RPMI8226 (cell line): Measurements from ENCODE around the gene GSN.

Experiments used
- DNase-seq: peaks from one replicate; pipeline ENCODE4 v3.0.0-alpha.2; 2015

Gene GSN

DNA sequence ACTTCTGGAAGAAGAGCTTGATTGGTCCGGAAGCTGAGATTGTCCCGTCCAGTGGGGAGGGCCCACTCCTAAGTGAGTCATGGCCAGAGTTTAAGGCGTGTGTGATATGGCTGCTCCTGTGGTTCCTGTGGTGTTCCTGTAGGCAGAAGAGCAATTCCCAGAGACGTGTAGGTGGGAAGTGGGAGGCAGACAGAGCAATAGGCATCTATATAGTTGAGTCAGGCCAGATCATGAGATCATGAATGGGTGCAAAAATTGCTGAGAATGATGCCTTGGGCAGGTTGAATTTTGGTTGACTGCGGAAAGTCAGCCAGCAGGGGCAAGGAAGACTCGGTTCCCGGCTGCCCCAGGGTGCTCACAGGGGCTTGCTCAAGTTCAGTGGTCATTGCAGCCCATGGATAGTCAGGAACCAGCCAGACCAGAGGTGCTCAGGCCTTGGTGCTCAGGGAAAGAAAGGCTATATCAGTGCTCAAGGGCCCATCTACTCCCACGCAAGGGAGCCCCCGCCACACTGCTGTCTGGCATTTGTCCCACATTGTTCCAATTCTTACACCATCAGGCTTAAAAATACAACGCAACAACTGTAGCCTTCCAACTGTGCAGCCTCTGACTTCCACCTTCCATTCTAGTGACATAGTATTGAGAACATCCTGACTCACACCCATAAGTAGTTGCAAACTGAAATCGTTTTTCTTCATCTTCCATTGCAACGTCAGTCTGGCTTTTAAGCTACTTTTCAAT lies 21.0 kb upstream of the GSN start:
- no peak for DNase-seq

- DNase-seq = peak; percentile 45
Measured at GRCh38 chr9:121249563-121249962, 18.4 kb upstream of the GSN start.

- DNase-seq = no peak
Measured at GRCh38 chr9:121252104-121252851, 15.7 kb upstream of the GSN start.

GRCh38 chr9:121253162-121253561 lies 14.8 kb upstream of the GSN start:
- DNase-seq = no peak

- DNase-seq = no peak
Measured at GRCh38 chr9:121253821-121254501, 14.0 kb upstream of the GSN start.

GRCh38 chr9:121259498-121259897 lies 8.5 kb upstream of the GSN start:
- DNase-seq = no peak

DNA sequence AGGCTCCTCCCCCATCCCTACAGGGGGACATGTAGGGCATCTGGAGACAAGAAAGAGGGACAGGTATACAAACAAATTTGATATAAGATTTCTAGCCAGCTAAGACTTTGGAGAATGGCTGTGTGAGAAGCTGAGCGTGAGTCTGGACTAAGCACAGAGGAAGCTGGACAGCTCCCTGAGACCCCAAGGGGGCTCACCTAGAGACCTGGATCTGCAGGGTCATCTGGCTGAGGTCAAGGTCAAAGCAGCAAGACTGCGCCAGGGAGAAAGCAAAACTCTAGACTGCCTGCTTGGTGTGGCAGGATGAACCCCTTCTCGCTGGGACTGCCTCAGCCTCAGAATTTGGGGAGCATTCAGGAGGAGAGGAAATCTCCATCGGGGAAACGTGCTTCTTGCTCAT lies 8.0 kb upstream of the GSN start:
- DNase-seq = no peak

DNA sequence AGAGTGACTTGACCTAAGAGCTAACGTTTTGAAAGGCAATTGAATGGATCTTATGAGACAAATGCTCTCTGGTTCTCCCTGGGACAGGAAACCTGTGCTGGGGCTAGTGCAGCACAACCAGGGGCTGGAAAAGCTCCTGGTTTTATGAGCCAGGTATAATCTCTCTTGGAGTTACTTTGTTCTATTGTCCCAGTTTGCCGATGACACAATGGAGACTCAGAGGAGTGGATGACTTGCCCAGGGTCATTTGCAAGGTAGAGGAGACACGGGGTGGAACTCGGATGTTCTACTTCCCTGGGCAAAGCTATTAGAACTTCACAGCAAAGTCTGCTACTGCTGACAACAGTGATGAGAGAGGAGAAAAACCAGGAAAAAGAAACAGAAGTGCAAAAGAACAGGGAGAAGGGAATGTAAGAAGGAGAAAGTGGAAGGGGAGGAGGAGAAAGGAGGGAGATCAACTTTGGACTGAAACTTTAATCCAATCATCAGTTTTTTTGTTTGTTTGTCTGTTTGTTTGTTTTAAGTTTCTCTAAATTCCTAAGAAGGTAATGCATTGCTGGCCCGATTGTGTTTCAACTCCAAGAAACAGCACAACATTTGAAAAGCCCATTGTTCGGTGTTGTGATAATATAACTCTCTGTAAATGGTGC lies 7.4 kb upstream of the GSN start:
- DNase-seq = no peak

DNA sequence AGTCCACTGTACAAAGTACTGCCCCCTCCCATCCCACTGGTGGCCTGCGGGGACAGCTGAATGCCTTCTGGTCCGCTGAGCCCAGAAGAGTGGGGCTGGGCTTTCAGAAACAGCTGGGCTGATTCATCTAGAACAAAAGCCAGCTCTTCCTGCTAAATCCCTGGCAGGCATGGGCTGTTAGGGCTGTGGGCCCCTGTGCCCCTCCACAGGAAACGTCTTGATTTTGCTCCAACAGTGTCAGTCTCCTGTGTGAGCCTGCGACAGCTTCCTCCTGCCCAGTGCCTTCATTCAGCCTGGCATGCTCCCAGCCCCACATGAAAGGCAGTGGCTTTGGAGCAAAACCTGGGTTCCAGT lies 6.9 kb upstream of the GSN start:
- DNase-seq = no peak

DNA sequence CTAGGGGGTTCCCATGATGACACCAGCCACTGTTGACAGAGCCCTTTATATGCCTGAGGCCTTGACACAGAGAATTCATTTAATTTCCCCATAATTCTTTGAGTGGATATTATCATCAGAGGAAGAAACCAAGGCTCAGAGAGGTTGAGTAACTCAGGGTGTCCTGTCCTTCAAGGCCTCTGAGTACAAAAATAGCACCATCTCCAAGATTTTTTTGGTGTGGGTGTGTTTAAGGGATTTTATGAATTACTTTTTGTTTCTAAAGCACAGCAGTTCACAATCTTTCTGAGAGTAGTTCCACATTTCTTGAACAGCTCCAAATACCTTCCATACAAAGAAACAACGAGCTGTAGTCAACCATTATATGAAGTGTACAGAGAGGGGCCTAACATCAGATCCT lies 6.2 kb upstream of the GSN start:
- no peak for DNase-seq

DNA sequence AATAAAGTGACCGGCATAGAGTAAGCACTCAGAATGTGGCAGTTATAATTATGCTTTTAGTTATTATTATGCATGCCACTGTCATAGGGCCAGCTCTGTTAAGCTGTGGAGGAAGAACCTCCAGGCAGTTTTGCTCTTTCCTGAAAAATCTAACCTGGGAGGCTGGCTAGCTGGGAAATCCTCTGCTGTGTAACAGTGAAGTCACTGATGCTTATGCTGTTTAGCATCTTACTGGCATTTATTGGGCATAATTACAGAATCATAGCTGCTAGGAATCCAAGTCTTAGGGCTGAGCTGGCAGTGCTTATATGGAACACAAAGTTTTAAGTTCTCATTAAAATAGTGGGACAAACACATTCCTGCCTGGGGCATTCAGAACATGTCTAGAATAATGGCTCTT lies 5.5 kb upstream of the GSN start:
- DNase-seq = no peak

DNA sequence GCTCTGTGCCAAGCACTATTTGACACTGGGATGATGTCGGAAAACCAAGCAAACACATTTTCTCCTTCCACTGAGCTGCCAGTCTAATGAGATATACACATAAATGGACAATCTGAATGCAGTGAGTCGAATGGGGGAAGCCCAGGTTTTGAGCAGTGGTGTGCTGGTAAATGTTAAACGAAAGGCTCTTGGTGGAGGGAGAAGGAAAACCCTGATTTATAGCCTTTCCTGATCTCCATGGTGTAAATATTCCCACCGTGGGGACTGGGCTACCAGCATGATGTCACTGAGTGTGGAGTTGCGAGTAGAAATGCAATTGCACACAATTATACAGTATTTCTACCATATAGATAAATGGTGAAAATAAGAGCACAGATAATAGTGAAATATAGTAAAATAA lies 5.0 kb upstream of the GSN start:
- DNase-seq = no peak

- DNase-seq = no peak
Measured at GRCh38 chr9:121266356-121266755, 1.6 kb upstream of the GSN start.

DNA sequence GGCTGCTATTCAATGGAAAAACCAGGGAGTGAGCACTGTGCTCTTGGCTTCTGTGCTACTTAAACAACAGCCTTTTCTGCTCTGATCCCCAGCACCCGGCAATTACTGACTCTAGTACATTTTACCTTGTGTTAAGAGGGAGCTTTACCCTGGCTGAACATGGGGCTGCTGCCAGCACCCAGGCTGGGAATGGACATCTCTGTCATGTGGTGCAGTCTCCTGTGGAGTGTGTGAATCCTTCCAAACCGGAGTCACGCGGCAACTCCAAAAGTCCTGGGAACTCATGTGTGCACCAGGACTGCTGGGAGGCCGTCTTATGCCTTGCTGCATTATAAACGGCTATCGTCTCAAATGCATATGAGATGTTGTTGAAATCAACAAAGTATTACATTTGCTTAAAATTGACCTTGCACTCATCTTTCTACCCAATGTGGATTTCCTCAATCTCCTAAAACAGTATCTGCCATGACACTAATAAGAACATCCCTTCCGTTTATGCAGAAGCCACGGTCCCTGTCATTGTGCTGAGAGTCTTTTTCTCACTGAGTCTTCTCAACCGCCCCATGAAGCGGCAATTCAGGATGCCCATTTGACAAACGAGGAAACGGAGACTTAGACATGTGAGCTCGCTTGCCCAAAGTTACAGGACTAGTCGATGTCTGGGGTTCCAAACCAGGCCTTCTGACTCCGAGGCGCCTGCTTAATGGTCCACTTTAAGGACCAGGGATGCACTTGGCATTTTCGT lies 884 bp upstream of the GSN start:
- DNase-seq = no peak

DNA sequence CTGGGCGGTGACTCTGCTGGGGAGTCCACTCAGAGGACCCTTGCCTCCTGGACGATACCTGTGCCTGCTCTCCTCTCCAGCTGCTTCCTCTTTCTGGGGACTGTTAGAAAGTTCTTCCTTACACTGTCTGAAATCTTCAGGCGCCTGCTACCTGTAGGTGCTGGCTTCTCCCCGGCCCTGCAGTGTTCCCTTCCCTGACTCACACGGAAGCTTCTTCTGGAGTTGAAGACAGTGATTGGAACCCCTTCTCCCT lies 562 bp downstream of the GSN start:
- peak; percentile 59 for DNase-seq

GRCh38 chr9:121268851-121269641 lies 1.1 kb downstream of the GSN start:
- DNase-seq = no peak

DNA sequence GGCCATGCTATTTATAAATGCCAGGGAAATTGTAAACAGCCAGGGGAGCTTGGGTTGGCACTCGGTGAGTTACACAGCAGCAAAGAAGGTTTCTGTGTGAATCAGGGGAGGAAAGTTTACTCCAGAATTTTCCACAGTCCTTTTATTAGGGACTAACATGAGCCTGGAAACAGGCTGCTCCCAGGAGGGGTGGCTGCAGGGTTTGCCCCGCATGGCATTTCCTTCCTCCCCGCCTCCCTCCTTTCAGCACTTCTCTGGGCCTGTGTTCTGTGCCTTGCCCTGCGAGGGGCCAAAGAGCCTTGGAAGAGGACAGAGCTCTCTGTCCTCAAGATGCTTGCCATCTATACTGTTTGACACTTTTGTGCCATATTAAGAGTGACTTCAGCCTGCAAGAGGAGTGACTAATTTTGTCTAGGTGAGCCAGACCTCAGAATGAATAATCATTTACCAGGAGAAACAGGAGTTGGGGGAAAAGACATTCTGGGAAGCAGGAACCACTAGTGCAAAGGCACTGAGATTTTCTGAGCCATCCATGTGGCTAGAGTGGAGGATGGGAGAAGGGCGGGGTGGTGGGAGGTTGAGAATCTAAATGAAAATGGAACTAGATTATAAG lies 1.8 kb downstream of the GSN start:
- DNase-seq = no peak

- peak; percentile 47 for DNase-seq
Measured at GRCh38 chr9:121271368-121272341, 3.7 kb downstream of the GSN start.

DNA sequence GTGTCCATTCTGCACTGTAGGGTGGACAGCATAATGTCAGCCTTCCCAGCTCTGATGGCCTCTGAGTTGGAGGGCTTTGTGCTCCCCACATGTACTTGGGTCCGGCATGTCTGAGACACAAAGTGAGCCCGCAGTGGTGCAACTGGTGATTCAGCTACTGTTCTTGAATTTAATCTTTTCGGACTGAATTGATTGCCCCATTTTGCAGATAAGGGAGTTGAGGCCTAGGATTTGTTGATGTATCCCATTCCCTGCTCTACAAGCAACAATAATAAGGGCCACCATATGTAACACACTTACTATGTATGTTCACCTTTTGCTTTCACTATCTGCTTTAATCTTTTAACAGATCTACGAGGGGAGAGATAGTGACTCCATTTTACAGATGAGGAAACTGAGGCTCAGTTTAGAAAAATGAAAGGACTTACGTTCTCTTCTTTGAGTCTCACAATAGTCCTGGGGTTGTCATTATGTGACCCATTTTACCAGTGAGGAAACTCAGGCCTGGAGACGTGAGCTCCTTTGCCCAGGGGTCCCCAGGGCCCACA lies 4.5 kb downstream of the GSN start:
- DNase-seq = no peak

GRCh38 chr9:121273064-121273775 lies 5.3 kb downstream of the GSN start:
- no peak for DNase-seq
